Osteocyte (in vitro differentiated cells): ENCODE data around the gene MEF2C. TPM values are rescaled to one million over a fixed set of nuclear protein-coding genes. Genes with fewer than 3 reads are reported as not detected.

Experiments used
- DNase-seq: peaks from one replicate; pipeline ENCODE4 v3.0.0; 2021; ENCODE audit warnings: mixed read lengths; ENCODE audit not compliant: unreplicated experiment; ENCODE audit errors: extremely low spot score
- H3K27ac Mint-ChIP-seq: one replicate; pipeline ENCODE4 v1.8.0; 2021; ENCODE audit warnings: mild to moderate bottlenecking, mixed read lengths; ENCODE audit not compliant: unreplicated experiment
- H3K27me3 Mint-ChIP-seq: one replicate; pipeline ENCODE4 v1.8.0; 2021; ENCODE audit warnings: mixed read lengths; ENCODE audit not compliant: unreplicated experiment
- H3K36me3 Mint-ChIP-seq: one replicate; pipeline ENCODE4 v1.8.0; 2021; ENCODE audit warnings: mixed read lengths; ENCODE audit not compliant: unreplicated experiment
- H3K4me1 Mint-ChIP-seq: one replicate; pipeline ENCODE4 v1.8.0; 2021; ENCODE audit warnings: mixed read lengths; ENCODE audit not compliant: unreplicated experiment
- H3K4me3 Mint-ChIP-seq: one replicate; pipeline ENCODE4 v1.8.0; 2021; ENCODE audit warnings: mild to moderate bottlenecking, moderate library complexity, mixed read lengths; ENCODE audit not compliant: unreplicated experiment
- H3K9me3 Mint-ChIP-seq: one replicate; pipeline ENCODE4 v1.8.0; 2021; ENCODE audit warnings: mixed read lengths; ENCODE audit not compliant: unreplicated experiment
- CTCF ChIP-seq: fragments of 200-600 bp; sonication (generic); IDR thresholded peaks from 2 replicates; pipeline ENCODE4 v1.5.0; 2021; ENCODE audit warnings: antibody characterized with exemption, mild to moderate bottlenecking, moderate library complexity
- total RNA-seq: library from RNA; stranded (reverse); gene quantifications from 2 replicates; pipeline ENCODE4 v1.2.1, GENCODE V29; 2021

MEF2C gene
- total RNA-seq, 1 donor from 2014 or later = 9.4 TPM

GRCh38 chr5:88707216-88707965 is 175.6 kb downstream of the MEF2C start:
- no peaks in the 10 kb centered on the region for H3K9me3 Mint-ChIP-seq
- H3K27ac Mint-ChIP-seq = no peak overlapping the region
- no peak for TF ChIP-seq CTCF
- no peaks in the 10 kb centered on the region for H3K4me1 Mint-ChIP-seq
- no peak overlapping the region for H3K4me3 Mint-ChIP-seq
- DNase-seq = no peak
- no peaks in the 10 kb centered on the region for H3K36me3 Mint-ChIP-seq
- peaks cover 37% of the 10 kb centered on the region for H3K27me3 Mint-ChIP-seq

- peaks cover 73% of the 10 kb centered on the region for H3K27me3 Mint-ChIP-seq
- no peaks in the 10 kb centered on the region for H3K4me1 Mint-ChIP-seq
- no peak overlapping the region for H3K4me3 Mint-ChIP-seq
- H3K9me3 Mint-ChIP-seq = no peaks in the 10 kb centered on the region
- no peaks in the 10 kb centered on the region for H3K36me3 Mint-ChIP-seq
- TF ChIP-seq CTCF = no peak
- no peak for DNase-seq
- no peak overlapping the region for H3K27ac Mint-ChIP-seq
These were observed 180.7 kb downstream of the MEF2C start for GRCh38 chr5:88702332-88702731.

- H3K36me3 Mint-ChIP-seq = no peaks in the 10 kb centered on the region
- H3K27ac Mint-ChIP-seq = no peak overlapping the region
- peaks cover 1% of the 10 kb centered on the region for H3K4me1 Mint-ChIP-seq
- no peaks in the 10 kb centered on the region for H3K9me3 Mint-ChIP-seq
- no peak overlapping the region for H3K4me3 Mint-ChIP-seq
- H3K27me3 Mint-ChIP-seq = peaks cover 88% of the 10 kb centered on the region
- no peak for DNase-seq
- TF ChIP-seq CTCF = no peak
These were observed 182.9 kb downstream of the MEF2C start for GRCh38 chr5:88700121-88700520.

- TF ChIP-seq CTCF = no peak
- Mint-ChIP-seq H3K4me3 (no peak overlapping the region), H3K27ac (no peak overlapping the region), H3K36me3 (no peaks in the 10 kb centered on the region), H3K9me3 (no peaks in the 10 kb centered on the region), H3K4me1 (peaks cover 3% of the 10 kb centered on the region), H3K27me3 (peaks cover 90% of the 10 kb centered on the region)
- no peak for DNase-seq
These were observed 184.7 kb downstream of the MEF2C start for GRCh38 chr5:88698290-88698689.

GRCh38 chr5:88696466-88696865 is 186.5 kb downstream of the MEF2C start:
- no peak overlapping the region for H3K27ac Mint-ChIP-seq
- no peak for DNase-seq
- no peak for TF ChIP-seq CTCF
- H3K27me3 Mint-ChIP-seq = peaks cover 92% of the 10 kb centered on the region
- H3K4me3 Mint-ChIP-seq = no peak overlapping the region
- H3K4me1 Mint-ChIP-seq = peaks cover 20% of the 10 kb centered on the region
- H3K9me3 Mint-ChIP-seq = no peaks in the 10 kb centered on the region
- H3K36me3 Mint-ChIP-seq = no peaks in the 10 kb centered on the region
